GM21367 (cell line): ENCODE results near the gene SAFB2.

Source experiments
- ATAC-seq: cut with Tn5 transposase; IDR thresholded peaks from one replicate; pipeline ENCODE4 v1.9.1; 2021; ENCODE audit not compliant: unreplicated experiment

The SAFB2 gene

DNA sequence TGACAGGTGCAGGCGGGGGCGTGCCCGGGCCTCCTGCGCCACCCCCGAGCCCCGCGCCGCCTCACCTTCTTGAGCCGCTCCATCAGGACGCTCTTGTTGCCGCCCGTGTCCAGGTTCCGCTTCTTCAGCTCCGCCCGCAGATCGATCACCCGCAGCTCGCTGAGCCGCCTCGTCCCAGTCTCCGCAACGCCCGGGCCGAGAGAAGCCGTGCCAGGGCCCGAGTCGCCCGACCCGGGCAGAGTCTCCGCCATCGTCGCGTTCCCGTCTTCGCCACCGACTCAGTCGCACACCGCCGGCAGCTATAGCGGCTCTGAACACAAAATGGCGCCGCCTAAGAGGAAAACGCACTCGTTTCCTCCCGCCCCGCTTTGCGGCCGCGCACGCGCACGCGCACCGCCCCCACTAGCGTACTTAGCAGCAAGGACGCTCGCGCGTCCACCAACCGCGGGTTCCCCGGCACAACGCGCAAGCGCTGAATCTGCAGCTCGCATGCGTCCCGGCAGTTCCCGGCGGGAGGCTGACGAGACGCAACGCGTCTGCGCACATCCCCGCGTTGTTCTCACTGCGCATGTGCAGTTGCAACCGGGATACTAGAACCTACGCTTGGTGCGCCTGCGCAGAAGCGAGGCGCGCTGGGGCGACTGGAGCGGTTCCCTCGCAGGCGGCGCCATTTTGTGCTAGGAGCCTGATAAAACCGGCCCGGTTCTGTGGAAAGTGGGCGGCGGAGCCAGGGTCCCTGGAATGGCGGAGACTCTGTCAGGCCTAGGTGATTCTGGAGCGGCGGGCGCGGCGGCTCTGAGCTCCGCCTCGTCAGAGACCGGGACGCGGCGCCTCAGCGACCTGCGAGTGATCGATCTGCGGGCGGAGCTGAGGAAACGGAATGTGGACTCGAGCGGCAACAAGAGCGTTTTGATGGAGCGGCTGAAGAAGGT, at the start of gene SAFB2, which contains the start of gene SAFB:
TSS of gene SAFB2 (minus strand) at position 312 of the 932 bp plus-strand sequence. CDS start at position 251, 61 bp downstream.
TSS of gene SAFB (plus strand) at position 619 of the 932 bp plus-strand sequence. CDS start at position 742, 123 bp downstream.
- peak; percentile 64 for ATAC-seq

DNA sequence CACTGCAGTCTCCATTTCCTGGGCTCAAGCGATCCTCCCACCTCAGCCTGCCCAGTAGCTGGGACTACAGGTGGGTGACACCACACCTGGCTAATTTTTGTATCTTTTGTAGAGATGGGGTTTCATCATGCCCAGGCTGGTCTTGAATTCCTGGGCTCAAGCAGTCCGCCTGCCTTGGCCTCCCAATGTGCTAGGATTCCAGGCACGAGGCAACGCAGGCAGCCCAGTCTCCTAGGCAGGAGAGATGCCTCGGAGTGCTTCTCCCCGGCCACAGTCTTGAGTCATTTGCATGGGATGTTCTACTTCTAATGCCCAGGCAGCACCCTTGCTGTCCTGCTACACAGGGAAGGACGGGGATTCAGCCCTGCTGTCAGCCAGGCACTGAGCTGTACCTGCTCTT, 49.0 kb upstream of the SAFB2 start:
- no peak for ATAC-seq

DNA sequence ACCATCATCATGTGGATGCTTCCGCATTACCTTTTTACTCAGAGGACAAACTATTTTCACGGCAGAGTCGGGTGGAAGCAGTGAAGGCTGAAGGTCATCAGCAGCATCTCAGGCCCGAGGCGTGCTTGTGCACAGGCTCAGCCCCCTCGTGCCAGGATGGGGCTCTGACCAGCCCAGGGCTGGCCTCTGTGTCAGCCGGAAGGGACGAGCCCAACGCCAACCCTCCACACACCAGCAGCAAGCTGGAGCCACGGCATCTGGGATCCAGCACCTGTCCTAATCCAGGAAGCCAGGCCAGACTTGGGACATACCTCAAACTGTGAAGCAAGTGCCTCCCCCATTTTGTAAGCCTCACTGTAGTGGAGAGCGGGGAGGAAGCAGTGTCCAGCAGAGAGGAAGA, 46.6 kb upstream of the SAFB2 start:
- ATAC-seq = no peak

DNA sequence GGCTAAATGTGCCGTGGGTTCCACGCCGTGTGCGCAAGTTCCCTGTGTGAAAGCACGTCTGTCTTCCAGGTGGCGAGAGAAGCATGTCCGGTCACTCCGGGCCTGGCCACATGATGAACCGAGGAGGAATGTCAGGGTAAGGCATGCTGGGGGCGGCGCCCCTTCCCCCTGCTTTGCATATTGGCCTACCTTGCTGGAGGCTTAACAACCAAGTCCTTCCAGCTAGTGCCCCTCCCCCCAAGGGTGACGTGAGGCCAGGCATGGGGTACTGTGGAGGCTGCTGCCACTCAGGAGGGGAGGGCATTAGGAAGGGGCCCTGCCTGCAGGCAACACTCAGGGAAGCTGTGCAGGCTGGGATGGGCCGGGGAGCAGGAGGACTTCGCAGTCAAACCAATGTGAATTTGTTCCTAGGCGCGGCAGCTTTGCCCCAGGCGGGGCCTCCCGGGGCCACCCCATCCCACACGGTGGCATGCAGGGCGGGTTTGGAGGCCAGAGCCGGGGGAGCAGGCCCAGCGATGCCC, 45.2 kb upstream of the SAFB2 start:
- no peak for ATAC-seq

DNA sequence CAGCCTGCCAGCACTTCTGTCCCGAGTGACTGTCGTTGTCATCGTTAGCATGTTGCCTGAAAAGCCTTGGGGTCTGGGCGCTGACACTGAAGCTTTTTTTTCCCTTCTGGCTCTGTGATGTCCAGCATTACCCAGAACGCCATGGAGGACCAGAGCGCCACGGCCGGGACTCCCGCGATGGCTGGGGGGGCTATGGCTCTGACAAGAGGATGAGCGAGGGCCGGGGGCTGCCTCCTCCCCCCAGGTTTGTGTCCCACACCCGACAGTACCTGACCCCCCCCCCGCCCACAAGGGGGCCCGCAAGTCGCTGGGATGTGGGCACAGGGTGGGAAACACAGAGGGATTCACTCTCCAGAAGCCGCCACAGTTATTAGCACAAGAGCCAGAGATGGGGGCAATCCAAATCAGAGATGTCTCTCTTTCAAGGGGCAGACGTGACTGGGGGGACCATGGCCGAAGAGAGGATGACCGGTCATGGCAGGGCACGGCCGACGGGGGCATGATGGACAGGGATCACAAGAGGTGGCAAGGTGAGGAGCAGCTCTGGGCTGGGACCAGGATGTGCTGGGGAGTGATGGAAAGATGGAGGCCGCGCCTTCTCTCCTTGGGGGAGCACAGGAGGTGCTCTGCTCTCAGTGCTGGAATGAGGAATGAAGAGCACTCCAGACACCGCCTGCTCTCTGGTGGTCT, 44.5 kb upstream of the SAFB2 start:
- no peak for ATAC-seq

DNA sequence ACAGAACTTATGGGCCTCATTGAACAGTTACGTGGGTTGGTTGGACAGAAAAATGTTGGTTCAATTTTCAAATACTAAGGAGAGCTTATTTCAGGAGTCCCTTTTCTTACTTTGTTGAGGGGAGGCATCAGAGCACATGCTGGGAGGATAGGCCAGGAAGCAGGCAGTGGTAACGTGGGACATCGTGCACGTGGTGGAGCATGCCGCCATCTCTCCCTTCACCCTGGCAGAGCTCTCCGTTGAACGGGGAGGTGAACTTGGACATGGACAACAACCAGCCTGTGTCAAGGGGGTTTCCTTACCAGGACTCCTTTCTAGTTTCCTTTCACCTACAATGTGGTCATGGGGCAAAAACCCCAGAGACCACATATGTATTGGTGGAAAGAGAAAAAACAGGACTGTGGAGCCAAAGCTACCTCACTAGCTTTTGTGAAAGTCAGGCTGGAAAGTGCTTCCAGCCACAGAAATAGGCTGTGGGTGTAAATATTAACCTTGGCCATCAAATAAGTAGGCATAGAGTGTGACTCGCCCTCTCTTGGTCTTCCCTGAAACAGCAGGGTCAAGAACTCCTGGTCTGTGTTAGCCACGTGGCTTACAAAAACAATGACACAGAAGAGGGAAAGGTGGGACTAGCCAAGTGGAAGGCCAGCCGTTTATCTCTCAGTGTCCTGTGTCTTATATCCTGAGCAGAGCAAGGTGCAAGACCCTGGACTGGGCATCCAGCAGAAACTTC, 43.4 kb upstream of the SAFB2 start:
- no peak for ATAC-seq

DNA sequence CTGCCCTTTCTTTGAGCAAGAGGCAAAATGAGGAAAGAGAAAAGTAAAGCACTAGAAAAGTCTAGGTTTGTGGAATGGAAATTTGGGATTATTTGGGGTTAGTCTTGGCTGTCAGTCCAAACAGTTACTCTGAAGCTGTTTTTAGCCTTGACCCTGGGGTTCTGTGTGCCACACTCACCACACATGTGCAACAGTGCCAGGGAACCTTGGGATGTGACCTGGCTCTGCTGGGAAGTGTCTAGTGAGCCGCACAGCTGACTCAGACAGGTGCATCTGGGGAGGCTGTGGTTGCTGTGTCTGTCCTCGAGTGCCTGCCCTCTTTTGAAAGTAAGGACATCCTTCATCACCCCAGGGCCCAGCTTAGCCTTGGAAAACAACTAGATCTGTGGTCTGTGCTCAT, 41.9 kb upstream of the SAFB2 start:
- no peak for ATAC-seq

DNA sequence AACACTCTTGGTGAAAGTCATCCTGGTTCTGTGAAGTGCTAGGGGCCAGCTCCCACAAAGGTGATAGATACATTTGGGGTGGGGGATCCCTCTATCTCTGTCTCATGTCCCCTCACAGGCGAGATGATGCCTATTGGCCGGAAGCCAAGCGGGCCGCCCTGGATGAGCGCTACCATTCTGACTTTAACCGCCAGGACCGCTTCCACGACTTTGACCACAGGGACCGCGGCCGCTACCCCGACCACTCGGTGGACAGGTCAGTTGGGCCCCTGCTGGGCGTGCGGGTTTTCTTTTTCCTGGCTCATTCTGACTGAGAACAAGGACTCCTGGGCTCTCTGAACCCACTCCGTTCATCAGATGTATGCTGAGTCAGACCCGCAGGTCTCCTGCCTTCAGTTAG, 41.3 kb upstream of the SAFB2 start:
- ATAC-seq = no peak

DNA sequence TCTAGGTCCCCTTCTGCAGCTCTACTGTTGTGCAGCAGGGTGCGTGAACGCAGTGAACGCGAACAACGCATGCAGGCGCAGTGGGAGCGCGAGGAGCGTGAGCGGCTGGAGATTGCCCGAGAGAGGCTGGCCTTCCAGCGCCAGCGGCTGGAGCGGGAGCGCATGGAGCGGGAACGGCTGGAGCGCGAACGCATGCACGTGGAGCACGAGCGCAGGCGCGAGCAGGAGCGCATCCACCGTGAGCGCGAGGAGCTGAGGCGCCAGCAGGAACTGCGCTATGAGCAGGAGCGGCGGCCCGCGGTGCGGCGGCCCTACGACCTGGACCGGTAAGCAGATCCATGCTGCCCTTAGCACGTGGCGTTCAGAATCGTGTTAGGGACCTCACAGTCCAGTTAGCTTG, 38.9 kb upstream of the SAFB2 start:
- ATAC-seq = no peak

DNA sequence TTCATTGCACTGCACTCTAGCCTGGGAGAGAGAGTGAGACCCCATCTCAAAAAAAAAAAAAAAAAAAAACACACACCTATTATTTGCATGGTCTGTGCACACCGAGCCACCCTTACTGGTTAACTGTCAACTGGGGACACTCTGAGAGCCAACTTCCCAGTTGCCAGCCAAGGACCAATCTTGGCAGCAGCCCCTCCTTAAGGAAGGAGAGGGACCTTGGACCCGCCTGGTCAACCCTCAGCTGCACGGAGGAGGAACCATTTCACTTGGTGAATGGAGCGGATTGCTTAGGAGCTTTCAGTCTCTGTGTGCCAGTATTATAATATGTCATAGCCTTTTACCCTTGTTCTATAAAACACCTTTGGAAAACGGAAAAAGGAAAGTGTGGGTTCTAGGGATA, 32.8 kb upstream of the SAFB2 start:
- no peak for ATAC-seq

DNA sequence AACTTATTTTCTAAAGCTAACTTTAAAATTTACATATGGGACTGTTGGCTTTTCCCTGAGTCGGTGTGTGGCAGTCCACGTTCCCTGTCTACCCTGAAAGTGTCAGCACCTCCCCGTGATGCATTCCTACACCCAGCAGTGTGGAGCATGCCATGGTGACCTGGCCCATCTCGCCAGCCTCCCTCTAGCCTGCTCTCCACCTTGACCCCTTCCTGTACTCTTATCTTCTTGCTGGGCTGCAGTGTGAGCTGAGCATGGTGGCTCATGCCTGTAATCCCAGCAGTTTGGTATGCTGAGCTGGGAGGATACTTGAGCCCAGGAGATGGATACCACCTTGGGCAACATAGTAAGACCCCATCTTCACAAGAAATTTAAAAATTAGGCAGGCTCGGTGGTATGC, 32.4 kb upstream of the SAFB2 start:
- ATAC-seq = no peak

DNA sequence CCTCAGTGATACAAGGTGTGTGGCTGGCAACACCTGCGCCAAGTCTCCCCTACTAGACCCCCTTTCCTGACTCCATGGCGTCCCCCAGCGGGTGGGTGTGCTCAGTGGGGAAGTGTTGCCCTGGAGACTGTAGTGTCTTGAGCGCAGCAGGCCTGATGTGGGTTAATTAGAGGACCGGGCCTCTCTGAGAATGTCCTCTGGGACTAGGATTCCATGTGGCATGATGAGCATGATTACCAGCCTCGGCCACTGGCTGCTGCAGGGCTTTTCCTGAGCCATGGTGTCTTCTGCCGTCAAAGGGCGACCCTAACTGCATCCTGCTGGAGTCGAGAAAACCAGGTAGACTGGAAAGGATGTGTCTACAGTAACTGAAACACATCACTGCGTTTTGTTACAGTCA, 29.7 kb upstream of the SAFB2 start:
- no peak for ATAC-seq

DNA sequence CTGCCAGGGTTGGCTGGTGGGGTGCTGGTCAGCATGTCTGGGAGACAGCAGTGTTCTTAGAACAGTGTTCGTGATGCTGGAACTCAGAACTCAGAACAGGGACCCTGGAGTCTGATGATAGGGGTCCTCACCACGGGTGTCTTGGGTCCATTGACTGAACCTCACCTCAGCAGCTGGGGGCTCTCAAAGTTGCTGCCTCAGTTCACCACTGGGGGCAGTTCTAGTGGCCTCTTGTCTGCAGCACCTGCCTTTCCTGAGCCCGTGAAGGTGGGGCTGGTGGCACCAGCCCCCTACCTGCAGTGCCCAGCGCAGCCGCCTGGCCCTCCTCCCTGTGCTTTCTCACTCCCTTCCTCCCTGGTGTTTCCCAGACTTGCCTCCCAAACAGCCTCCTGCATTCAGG, 28.8 kb upstream of the SAFB2 start:
- ATAC-seq = no peak

DNA sequence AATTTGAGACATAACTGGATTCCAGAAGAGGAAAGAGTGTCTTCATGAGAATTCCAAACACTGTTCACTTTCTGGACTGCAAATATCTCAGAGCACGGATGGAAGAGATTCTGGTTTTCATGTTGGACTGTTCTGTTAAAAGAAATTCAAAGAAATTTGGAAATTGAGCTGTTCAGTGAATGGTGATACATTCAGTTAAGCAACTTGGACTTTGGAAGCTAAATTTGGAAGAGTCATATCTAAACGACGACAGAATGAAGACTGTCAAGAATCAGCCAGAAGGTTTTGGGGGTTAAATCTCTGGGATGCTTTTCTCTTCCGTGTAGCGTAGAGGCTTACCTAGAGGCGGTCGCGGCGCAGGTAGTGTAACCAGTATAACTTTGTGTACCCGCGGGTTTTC, 25.9 kb upstream of the SAFB2 start:
- ATAC-seq = no peak

DNA sequence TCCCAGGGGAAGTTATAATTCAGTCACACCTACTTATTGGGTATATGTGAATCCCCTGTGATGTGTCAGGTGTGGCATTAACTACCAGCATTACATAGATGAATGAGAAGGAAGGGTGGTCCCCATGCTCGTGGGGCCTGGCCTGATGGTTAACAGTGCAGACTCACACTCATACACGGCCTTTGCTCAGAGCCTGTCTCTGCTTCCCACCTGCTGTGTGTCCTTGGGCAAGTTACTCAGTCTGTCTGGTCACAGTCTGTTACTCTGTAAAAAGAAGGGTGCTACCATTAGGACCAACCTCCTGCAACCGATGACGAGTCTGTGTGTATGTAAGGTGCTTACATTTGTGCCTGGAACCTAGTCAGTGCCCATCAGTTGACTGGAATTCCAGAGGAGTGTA, 24.1 kb upstream of the SAFB2 start:
- no peak for ATAC-seq

DNA sequence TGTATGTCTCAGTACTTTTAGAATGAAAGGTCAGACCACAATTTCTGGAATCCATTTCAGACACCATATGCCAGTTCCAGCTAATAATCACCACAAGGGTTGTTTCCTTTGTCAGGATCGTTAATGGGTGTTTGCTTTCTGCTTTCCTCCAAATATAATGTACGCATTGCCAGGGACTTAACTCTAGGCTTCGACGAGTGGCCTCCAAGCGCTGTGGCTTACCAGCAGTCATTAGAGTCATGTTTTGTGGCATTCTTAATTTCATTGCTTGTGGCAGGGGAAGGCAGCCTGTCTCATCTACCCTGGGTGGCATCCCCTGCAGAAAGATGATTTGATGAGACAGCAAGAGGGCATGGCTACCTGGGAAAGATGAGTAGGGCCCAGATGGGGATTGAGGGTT, 22.8 kb upstream of the SAFB2 start:
- no peak for ATAC-seq

DNA sequence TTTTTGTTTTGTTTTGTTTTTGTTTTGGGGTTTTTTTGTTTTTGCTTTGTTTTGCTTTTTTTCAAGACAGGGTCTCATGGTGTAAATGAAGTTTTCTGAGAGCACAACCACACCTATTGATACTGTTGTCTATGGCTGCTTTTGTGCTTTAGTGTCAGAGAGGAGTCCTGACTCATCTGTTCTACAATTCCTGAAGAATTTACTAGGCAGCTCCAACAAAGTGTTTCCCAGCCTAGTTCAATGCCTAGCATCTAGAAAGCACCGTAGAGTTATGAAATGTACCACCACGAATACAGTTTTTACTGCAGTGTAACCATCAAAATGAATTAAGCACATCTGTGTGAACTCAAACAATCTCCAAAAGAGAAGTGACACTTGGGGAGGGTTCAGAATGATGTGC, 21.5 kb upstream of the SAFB2 start:
- no peak for ATAC-seq

DNA sequence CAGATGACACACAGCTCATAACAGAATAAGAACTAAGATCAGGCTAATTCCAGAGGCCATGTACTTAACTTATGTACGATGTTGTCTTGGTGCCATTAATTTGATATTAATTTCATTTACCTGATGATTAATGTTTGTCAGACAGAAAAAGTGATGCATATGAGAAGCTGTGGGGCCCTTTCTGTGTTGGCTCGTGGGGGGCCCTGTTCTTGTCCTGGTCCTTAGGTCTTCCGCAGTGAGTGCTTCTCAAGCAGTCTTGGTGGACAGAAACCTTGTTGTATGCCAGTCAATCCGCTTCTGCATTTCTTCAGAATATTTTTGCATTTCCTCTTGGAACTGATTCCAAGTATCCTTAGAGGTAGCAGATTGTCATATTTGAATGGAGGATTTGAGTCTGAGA, 20.5 kb upstream of the SAFB2 start:
- no peak for ATAC-seq

DNA sequence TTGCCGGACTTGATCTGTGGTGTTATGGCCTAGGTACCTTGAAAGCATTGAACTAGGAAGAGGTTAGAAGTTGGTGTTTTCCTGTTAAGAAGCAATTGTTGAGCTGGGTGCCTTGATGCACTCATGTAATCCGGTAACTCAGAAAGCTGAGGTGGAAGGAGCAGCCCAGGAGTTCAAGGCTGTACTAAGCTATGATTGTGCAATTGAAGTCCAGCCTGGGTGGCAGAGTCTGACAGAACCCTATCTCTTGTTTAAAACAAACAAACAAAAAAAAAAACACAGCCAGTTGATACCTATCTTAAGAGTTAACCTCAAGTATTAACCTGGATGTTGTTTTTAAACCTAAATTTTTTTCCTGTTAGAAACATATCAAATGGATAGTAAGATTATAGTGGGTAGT, 19.6 kb upstream of the SAFB2 start:
- no peak for ATAC-seq

DNA sequence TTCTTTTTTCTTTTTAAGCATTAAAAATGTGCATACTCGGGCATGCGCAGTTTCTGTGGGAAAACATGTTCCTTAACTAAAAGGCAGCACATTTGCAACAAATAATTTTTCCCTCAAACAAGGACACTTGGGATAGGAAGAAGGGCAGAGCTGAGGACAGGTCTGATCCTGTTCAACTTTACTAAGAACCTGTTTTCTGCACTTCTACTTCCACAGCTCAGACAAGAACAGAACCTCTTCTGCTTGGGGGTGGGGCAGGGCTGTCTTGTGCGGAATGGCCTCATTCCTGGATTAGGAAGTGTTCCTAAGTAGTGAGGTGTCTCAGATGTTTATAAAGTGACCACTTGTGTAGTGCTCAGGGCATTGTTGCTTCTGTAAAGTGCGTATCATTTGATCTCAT, 18.6 kb upstream of the SAFB2 start:
- ATAC-seq = no peak

DNA sequence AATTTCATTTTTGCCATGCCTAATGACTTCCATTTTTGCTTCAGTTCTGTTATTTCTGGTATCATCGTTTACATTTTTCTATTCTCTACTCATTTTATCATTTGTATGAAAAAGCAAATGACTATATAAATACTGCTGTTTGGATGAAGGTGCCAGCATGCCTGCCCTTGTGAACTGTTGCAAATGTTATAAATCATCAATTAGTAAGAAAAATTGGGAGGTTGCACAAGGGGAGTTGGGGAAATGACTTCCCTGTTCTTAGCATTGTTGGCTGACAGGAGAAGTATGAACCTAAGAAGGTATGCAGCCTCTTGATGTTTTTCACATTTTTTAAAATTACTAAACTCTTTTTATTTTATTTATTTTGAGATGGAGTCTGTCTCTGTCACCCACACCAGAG, 15.4 kb upstream of the SAFB2 start:
- ATAC-seq = no peak
